ENCODE results near the gene IL19.

The IL19 gene

GRCh38 chr1:206800411-206800810, 29.8 kb downstream of the IL19 start:
- no peak for DNase-seq (ENCODE audit: low read depth)

DNA sequence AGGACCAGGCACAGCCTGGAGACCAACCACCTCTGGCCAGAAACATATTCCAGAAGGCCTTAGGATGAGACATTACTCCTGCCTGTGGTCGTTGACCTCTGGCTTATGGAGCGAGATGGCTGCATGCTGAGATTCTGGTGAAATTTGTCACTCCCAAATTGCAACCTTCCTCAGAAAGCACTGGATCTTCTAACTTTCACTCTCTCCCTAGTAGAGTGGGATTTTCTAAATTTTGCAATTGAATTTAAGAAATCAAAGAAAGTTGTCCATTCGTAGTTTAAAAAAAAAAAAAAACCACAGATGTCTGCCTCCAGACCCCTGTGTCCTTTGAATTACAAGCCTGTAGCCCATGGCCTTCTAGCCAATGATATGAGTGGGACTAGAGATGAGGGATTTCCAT, 30.3 kb downstream of the IL19 start:
- no peak for DNase-seq (ENCODE audit: low read depth)

- no peak for DNase-seq (ENCODE audit: low read depth)
Observed at GRCh38 chr1:206801467-206801866, 30.9 kb downstream of the IL19 start.

DNA sequence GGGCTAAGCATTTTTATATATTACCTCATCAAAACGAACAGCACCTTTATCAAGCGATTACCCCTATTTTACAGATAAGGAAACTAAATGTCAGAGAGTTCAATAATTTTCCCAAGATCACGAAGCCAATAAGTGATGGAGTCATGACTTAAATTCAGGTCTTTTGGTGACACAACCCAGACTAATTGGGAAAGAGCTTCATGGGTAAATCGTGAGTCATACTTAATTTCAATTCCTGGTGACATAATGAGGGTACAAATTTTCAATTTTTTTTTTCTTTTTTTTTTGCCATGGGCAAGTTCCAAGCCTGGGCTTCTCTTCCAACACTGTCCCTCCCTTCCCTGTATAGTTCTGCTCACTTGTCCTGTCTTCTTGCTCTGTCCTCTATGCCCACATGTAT, 31.8 kb downstream of the IL19 start:
- no peak for DNase-seq (ENCODE audit: low read depth)

GRCh38 chr1:206803221-206803730, 32.7 kb downstream of the IL19 start:
- no peak for DNase-seq (ENCODE audit: low read depth)

- DNase-seq (ENCODE audit: low read depth), result no peak
Observed at GRCh38 chr1:206804156-206804737, 33.7 kb downstream of the IL19 start.

DNA sequence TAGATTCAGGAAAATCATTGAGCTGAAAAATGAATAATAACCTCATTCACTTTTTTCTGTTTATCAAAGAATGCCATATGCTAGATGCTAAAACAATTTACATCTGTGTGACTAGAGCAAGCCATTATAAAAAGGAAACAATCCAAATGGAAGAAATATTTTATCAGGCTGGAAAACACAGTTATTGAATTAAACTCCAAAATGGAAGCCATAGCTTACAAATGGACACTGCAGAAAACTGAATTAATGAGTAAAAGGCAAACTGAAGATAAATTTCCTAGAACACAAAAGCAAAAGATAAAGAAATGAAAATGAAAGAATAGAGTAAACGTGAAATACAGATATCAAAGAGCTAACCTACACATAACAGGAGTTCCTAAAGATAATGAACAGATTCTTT, 34.8 kb downstream of the IL19 start:
- no peak for DNase-seq (ENCODE audit: low read depth)

DNA sequence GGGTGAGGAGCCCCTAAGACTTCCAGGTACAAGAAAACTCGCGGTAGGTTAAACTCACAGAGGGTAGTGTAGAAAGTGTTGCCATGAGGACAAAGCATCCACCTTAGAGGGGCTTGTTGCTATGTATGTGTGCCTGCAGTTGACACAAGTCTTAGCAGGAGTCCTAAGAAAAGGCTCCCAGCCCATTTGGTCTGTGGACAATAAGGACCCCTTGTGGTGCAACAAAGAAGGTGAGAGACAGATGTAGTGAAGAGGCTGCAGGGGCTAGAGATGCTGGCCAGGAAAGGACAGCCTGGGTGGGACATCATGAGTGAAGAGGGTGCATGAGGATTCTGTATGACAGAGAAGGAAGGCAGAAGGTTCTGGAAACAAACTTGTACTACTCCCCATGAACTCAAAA, 38.0 kb downstream of the IL19 start:
- peak; percentile 14 for DNase-seq (ENCODE audit: low read depth)

- peak; percentile 35 for DNase-seq (ENCODE audit: low read depth)
Observed at GRCh38 chr1:206809504-206810084, 39.0 kb downstream of the IL19 start.

DNA sequence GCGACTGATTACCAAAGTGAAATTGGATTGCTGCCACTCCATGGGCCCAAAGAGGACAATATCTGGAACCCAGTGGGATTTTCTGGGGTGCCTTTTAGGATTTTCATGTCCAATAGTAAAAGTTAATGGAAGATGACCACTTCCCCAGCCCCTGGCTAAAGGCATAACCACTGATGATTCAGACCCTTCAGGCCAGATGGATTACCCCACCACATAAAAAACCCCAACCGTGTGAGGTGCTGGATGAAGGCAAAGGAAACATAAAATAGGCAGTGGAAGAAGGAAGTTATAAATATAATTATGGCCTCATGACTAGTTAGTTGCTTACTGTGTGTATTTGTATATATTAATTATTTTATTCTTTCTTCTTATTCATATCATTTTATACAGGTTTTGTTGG, 41.9 kb downstream of the IL19 start:
- DNase-seq (ENCODE audit: low read depth), result no peak

DNA sequence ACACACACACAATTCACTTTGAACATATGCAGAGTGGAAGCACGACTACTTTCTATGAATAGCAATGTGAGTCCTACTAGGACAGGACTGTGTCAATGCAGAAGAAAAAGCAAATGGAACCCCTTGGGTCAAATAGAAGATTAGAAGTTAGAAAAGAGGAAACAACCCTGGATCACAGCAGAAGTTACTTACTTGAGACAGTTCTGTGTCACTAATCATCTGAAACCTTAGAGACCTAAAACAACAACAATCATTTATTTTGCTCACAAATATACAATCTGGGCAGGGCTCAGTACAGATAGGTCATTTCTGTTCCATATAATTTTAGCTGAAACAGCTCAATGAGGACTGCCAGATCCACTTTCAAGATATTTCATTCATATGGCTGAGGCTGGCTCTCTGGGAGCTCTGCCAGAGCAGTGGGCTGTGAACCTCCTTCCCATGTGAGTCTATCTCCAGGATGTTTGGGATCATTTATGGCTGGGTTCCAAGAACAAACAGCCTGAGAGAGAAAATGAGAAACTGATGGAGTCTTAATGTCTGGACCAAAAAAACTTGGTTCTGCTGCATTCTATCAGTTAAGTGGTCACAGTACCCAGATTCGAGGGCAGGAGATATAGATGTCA, 44.3 kb downstream of the IL19 start:
- no peak for DNase-seq (ENCODE audit: low read depth)

DNA sequence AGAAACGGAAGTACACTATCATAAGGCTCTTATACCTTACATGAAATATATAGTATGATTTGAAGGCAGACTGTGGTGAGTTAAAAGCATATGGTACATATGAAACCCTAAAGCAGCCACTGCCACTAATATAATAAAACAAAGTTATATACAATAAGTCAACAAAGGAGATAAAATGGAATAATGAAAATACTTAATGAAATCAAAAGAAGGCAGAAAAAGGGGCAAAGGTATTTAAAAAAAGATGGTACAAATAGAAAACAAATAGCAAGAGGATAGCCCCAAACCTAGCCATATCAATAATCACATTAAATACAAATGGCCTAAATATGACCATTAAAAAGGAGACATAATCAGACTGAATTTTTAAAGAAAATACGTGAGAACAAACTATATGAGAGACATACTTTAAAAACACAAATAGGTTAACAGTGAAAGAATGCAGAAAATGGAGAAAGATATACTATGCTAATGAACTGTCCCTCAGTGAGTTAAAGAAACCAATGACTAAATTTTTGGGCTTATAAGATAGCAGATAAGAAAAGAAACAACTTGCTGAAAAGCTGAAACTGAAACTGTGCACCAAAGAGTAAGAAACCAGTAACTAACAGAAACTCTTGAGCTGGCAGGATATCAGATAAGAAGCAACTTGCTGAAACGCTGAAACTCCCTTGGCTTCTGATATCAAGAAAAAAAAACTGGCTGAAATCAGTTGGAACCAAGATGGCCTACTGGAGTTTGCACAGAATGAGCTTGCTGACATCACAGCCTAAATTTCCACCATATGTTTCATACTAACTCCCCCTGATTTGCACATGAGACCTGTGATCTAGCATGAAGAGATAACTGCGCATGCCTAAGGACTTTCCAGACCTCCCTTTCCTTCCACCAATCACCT, 46.1 kb downstream of the IL19 start:
- no peak for DNase-seq (ENCODE audit: low read depth)

GRCh38 chr1:206821493-206821892, 50.9 kb downstream of the IL19 start:
- no peak for DNase-seq (ENCODE audit: low read depth)

- no peak for DNase-seq (ENCODE audit: low read depth)
Observed at GRCh38 chr1:206823727-206824126, 53.2 kb downstream of the IL19 start.

DNA sequence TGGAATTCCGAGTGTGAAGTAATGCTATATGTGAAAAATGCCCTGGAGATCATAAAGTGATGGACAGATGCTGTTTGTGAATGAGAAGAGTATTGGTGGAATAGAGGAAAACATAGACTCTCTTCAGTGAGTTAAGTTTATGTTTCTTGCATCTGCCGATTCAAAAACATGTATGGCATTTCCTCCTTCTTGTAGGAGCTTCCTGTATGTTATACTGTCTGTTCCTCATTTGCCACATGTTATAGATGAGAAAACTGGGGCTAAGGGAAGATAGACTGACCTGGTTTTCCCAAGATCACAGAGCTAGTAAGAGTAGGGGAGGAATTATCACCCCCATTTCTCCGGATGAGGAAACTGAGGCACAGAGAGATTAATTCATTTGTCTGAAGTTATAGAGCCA, 53.8 kb downstream of the IL19 start:
- DNase-seq (ENCODE audit: low read depth), result no peak

- DNase-seq (ENCODE audit: low read depth), result no peak
Observed at GRCh38 chr1:206826394-206826793, 55.8 kb downstream of the IL19 start.

GRCh38 chr1:206828061-206828460, 57.5 kb downstream of the IL19 start:
- no peak for DNase-seq (ENCODE audit: low read depth)

DNA sequence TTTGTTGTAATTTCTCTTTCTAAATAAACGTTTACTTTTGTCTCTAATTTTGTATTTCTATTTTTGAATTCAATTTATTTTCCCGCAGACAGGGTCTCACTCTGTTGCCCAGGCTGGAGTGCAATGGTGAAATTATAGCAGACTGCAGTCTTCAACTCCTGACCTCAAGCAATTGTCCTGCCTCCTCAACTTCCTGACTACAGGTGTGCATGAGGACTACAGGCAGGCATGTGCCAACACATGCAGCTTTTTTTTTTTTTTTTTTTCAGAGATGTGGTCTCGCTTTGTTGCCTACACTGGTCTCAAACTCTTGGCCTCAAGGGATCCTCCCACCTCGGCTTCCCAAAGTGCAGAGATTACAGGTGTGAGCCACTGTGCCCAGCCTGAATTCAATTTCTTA, 58.2 kb downstream of the IL19 start:
- DNase-seq (ENCODE audit: low read depth), result no peak

DNA sequence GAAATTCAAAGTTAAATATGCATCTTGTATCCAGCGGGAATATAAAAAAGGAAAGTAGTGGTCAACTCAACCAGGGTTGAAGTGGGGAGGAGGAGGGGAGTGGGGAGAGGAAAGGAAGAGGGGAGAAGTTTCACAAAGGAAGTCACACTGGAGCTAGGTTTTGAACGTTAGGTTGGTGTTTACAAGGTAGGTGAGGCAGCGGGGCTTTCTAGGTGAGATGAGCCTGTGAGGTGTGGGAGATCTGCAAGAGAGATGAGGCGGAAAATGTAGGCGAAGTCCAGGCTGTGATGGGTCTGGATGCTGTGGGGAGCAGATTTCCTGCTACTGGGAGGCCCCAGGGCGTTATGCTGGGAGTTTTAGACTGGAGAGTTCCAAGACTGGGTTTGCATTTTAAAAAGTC, 58.7 kb downstream of the IL19 start:
- DNase-seq (ENCODE audit: low read depth), result no peak

DNA sequence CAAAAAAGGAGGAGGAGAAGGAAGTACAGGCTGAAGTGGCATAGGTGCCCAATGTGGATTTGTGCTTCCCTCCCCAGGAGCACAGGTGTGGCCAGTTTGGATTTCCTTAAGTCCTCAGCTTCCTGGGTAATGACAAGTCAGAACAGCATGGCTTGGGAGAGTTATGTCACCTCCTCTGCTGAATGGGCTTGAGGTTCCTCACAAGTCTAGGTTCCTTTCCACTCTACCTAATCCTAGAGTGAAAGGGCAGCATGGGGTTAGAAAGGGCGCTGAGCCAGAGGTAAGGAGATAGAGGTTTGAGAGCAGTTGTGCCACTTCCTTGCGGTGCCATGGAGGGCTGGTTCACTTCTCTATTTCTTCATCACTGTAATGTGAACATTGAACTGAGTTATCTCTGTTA, 59.3 kb downstream of the IL19 start:
- no peak for DNase-seq (ENCODE audit: low read depth)

DNA sequence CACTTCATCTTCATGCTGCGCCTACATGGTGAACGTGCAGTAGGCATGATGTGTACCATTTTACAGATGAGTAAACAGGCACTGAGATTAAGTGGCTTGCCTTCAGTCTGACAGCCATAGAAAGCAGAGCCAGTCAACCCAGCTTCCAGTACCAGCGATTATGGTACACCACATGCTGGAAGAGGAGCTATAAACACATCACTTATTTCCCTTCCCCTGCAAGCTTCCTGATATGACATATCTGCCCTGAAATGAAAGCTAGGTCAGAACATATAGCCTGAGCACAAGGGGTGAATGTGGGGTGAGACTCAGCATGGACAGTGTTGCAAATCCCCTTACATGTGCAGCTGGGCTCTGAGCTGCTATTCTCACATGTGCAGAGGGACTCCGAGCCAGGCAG, 61.1 kb downstream of the IL19 start:
- DNase-seq (ENCODE audit: low read depth), result no peak

- DNase-seq (ENCODE audit: low read depth), result no peak
Observed at GRCh38 chr1:206832352-206832880, 61.8 kb downstream of the IL19 start.

Data from fibroblast of gingiva (primary cell).